ENCODE results near the gene LRRC4.

DNA sequence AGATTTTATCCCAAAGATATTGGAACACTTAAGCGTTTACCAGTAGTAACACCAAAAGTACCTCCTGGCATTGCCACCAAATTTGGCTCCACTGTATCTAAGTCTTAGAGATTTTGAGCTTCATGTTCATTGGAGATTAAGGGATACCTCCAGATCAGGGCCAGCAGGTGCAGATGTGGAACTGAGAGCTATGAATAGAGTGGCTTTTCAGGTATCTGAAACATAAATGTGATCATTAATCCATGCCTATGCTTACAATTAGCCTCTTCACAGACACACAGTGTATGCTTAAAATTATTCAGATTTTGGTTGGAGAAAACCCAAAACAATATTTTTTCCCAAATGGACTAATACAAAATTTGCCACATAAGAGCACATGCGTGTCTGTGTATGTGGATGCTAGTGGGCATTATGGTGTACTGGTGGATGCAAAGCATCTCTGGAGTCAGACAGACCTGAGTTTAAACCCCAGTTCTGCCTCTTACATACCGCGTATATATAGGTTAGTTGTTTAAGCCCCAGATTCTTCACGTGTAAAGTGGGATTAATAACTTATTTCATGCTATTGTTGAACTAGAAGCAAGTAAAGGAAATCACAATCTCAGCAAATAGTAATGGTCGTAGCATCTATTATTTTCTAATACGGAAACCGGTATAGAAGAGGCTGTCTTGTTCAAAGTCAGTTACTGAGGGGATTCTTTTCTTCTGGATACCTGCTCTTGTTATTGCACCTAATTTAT lies 6.8 kb upstream of the LRRC4 start:
- TF ChIP-seq, protein P1, sequence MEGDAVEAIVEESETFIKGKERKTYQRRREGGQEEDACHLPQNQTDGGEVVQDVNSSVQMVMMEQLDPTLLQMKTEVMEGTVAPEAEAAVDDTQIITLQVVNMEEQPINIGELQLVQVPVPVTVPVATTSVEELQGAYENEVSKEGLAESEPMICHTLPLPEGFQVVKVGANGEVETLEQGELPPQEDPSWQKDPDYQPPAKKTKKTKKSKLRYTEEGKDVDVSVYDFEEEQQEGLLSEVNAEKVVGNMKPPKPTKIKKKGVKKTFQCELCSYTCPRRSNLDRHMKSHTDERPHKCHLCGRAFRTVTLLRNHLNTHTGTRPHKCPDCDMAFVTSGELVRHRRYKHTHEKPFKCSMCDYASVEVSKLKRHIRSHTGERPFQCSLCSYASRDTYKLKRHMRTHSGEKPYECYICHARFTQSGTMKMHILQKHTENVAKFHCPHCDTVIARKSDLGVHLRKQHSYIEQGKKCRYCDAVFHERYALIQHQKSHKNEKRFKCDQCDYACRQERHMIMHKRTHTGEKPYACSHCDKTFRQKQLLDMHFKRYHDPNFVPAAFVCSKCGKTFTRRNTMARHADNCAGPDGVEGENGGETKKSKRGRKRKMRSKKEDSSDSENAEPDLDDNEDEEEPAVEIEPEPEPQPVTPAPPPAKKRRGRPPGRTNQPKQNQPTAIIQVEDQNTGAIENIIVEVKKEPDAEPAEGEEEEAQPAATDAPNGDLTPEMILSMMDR (IDR thresholded peaks at IDR 0.05): no peak
- TF ChIP-seq POLR2AphosphoS5 (IDR thresholded peaks at IDR 0.05) (no peak), POLR2A (IDR thresholded peaks at IDR 0.05) (no peak)

All from prostate gland (tissue), 2 donors.